Gastrocnemius medialis (tissue), 4 donors: ENCODE results near the gene KCTD12.

Source experiments
- CTCF ChIP-seq, 5 experiments: fragments of 450-650 bp in 3 of 5; fragments of 200-600 bp in 2 of 5; sonication (generic) in 2 of 5; IDR thresholded peaks in 4 of 5; conservative IDR thresholded peaks in 1 of 5; 1 replicate in 4 of 5; 2 replicates in 1 of 5; pipeline ENCODE4 v1.5.1; 2016 to 2019; ENCODE audit warnings: antibody characterized with exemption in 5 of 5, mild to moderate bottlenecking in 3 of 5, moderate library complexity in 3 of 5
- POLR2A ChIP-seq, 2 donors: fragments of 450-650 bp; IDR thresholded peaks; one replicate each; pipeline ENCODE4 v1.6.1; 2017; ENCODE audit warnings: antibody characterized with exemption in 2 of 2, mild to moderate bottlenecking in 2 of 2, moderate library complexity in 2 of 2

GRCh38 chr13:76863022-76863421, 23.2 kb downstream of the KCTD12 start:
- no peak for TF ChIP-seq POLR2A (IDR thresholded peaks at IDR 0.05)
- no peak for TF ChIP-seq CTCF (IDR thresholded peaks at IDR 0.05 in 4 of 5, conservative IDR thresholded peaks at IDR 0.05 in 1 of 5)
